Left ventricle myocardium inferior (tissue), 1 donor: ENCODE measurements around the gene COG2. TPM values are rescaled to one million over a fixed set of nuclear protein-coding genes. Genes with fewer than 3 reads are reported as not detected.
A peak's percentile ranks its signal among the peaks of the same experiment; 100 is the strongest.

Source experiments
- DNase-seq: peaks from one replicate; pipeline ENCODE4 v3.0.0-alpha.2; 2020
- H3K27ac ChIP-seq: fragments of 200-600 bp; replicated peaks from 2 replicates; pipeline ENCODE4 v1.8.0; 2021
- H3K27me3 ChIP-seq: fragments of 200-600 bp; 2 replicates; pipeline ENCODE4 v1.8.0; 2021; ENCODE audit warnings: low read depth
- H3K36me3 ChIP-seq: fragments of 200-600 bp; 2 replicates; pipeline ENCODE4 v1.8.0; 2021
- H3K4me1 ChIP-seq: fragments of 200-600 bp; 2 replicates; pipeline ENCODE4 v1.8.0; 2021
- H3K4me3 ChIP-seq: fragments of 200-600 bp; 2 replicates; pipeline ENCODE4 v1.8.0; 2021; ENCODE audit warnings: mild to moderate bottlenecking, moderate library complexity
- H3K9me3 ChIP-seq: fragments of 200-600 bp; replicated peaks from 2 replicates; pipeline ENCODE4 v1.8.0; 2021
- CTCF ChIP-seq: fragments of 200-600 bp; IDR thresholded peaks from 2 replicates; pipeline ENCODE4 v1.8.0; 2021; ENCODE audit warnings: antibody characterized with exemption, mild to moderate bottlenecking, borderline replicate concordance
- intact Hi-C: fragments of 100-400 bp; cut with micrococcal nuclease; formaldehyde crosslinking; loops from one replicate; pipeline ENCODE4 v1.11.0; 2022
- total RNA-seq: library from RNA; stranded (reverse); fragmentation: NEBNext Ultra II Directional; extraction: Animal tissue kit (Norgen Biotek cat#: 25700); gene quantifications from one replicate; pipeline ENCODE4 v1.2.1, GENCODE V29; 2021
- donor health status: DM: no; HTN: yes; CAD: no; lungs with severe emphysema.

COG2 gene
- total RNA-seq, 1 donor from 2014 or later = 25.6 TPM

DNA sequence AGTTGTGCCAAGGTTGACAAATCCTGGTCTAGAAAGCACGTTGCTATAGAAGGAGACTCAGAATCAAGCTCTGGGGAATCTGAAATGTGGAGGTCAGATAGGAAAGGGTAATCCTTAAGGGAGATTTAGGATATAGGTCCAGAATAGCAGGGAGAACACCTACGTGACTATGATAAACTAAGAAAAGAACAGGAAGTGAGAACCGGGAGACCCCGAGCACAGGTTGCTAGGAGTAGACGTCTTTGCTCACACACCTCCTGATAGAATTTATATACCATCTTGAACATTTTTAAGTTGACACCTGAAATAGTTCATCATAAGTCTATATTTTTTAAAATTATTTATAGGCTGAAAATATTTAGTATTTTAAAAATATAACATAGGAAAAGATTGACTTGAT lies 7.9 kb upstream of the COG2 start:
- no peak for DNase-seq
- Histone ChIP-seq H3K4me3 (no peak overlapping the region), H3K27me3 (no peaks in the 10 kb centered on the region), H3K4me1 (peaks cover 10% of the 10 kb centered on the region), H3K36me3 (no peaks in the 10 kb centered on the region), H3K9me3 (no peaks in the 10 kb centered on the region), H3K27ac (no peak overlapping the region)
- TF ChIP-seq CTCF = no peak
- intact Hi-C loops = loop anchor here (10.0 kb wide), 1 partner anchor 140 kb away; no protein-coding TSS in a partner anchor

DNA sequence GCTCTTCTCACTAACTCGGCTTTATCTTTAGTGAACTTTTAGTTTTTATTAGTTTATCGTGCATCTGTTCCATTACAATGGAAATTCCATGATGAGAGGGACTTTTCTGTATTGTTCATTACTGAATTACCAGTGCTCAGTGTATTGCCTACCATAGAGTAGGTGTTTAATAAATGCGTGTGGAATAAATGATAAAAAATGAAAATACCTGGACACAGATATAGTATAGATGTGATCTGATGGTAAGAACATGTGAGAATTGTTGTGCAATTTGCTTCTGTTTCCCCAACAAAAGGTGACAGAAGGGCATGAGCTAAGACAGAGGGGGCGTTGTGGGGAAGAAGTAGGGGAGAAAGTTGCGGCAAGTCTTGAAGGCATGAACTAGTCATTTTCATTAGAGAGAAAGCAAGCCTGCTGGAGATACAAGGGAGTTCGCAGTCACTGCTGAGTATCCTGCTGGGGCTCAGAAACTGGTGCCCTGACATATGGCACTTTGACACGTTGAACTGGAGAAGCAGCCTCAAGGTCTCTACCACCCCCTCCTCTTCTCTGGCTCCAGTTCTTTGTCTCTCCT lies 5.6 kb upstream of the COG2 start:
- no peak for TF ChIP-seq CTCF
- intact Hi-C loops = loop anchor here (10.0 kb wide), 1 partner anchor 138 kb away; no protein-coding TSS in a partner anchor

GRCh38 chr1:230639714-230640209 lies 2.5 kb upstream of the COG2 start:
- DNase-seq = no peak
- no peak for TF ChIP-seq CTCF
- intact Hi-C loops = loop anchor here (10.0 kb wide), 1 partner anchor 135 kb away; no protein-coding TSS in a partner anchor
- Histone ChIP-seq H3K4me1 (peaks cover 43% of the 10 kb centered on the region), H3K9me3 (no peaks in the 10 kb centered on the region), H3K36me3 (no peaks in the 10 kb centered on the region), H3K27ac (peak overlapping the region; percentile 49), H3K27me3 (no peaks in the 10 kb centered on the region), H3K4me3 (no peak overlapping the region)

More for the DNA sequence above, 5.6 kb upstream of the COG2 start:
- no peak for DNase-seq
- H3K4me1 ChIP-seq = peaks cover 14% of the 10 kb centered on the region
- H3K36me3 ChIP-seq = no peaks in the 10 kb centered on the region
- H3K4me3 ChIP-seq = no peak overlapping the region
- no peak overlapping the region for H3K27ac ChIP-seq
- no peaks in the 10 kb centered on the region for H3K27me3 ChIP-seq
- H3K9me3 ChIP-seq = no peaks in the 10 kb centered on the region

DNA sequence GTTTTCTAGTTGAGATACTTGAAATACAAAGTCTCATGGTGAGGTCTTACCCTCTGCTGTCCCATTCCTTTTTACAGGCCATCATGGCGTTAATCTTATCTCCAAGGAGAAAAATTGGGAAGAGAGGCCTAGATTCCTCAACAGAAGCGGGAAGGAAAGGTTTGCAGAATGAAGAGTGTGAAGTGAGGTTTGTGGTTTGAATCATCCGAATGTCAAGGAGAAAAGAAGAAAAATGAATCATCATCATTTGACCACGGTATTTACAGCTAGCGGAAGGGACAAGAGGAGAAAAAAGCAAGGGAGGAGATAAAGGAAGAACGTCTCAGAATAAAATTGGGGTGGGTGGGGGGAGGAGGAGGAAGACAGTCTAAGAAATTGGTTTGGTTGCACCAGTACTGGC lies 935 bp upstream of the COG2 start:
- H3K4me3 ChIP-seq = no peak overlapping the region
- H3K27ac ChIP-seq = no peak overlapping the region
- no peaks in the 10 kb centered on the region for H3K9me3 ChIP-seq
- H3K4me1 ChIP-seq = peaks cover 57% of the 10 kb centered on the region
- H3K27me3 ChIP-seq = no peaks in the 10 kb centered on the region
- no peak for DNase-seq
- intact Hi-C loops = no loop called here
- TF ChIP-seq CTCF = no peak
- no peaks in the 10 kb centered on the region for H3K36me3 ChIP-seq

DNA sequence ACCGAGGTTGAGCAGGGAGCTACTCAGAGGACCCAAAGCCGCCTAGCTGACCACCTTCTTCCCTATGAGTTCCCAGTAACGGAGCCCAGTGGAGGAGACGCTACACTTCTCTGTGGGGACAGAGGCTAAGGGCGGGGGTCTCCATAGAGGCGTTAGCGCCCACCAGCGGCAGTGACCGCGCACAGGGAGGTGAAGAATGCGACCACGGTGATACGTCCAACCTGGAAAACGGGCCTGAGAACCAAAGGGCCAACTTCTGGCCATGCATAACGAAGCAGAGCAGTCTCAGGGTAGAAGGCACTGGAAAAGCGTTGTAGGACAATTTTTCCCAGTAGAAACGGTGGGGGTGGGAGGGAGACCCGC lies 400 bp upstream of the COG2 start:
- Histone ChIP-seq H3K27ac (peak overlapping the region; percentile 95), H3K36me3 (no peaks in the 10 kb centered on the region), H3K4me3 (peak overlapping the region; percentile 97), H3K4me1 (peaks cover 62% of the 10 kb centered on the region), H3K27me3 (no peaks in the 10 kb centered on the region), H3K9me3 (no peaks in the 10 kb centered on the region)
- no peak for DNase-seq
- intact Hi-C loops = no loop called here
- no peak for TF ChIP-seq CTCF
